ENCODE results near the gene KIF19.

Gene KIF19

GRCh38 chr17:74394275-74394950, 68.4 kb downstream of the KIF19 start:
- no peaks in the 10 kb centered on the region for H3K79me2 ChIP-seq (ENCODE audit: low read length)
- no peaks in the 10 kb centered on the region for H3K9me3 ChIP-seq (ENCODE audit: insufficient read depth, low read length)
- no peaks in the 10 kb centered on the region for H3K4me1 ChIP-seq (ENCODE audit: low read length)
- no peak overlapping the region for H2AFZ ChIP-seq (ENCODE audit: low read depth, low read length)
- H3K9ac ChIP-seq (ENCODE audit: low read length) = no peak overlapping the region
- no peaks in the 10 kb centered on the region for H3K36me3 ChIP-seq (replicated peaks; ENCODE audit: low read depth, low read length)
- no peaks in the 10 kb centered on the region for H4K20me1 ChIP-seq (ENCODE audit: insufficient read depth, low read length)
- TF ChIP-seq EZH2phosphoT487 (IDR thresholded peaks at IDR 0.05; ENCODE audit: low read depth) = no peak
- TF ChIP-seq, protein P1, sequence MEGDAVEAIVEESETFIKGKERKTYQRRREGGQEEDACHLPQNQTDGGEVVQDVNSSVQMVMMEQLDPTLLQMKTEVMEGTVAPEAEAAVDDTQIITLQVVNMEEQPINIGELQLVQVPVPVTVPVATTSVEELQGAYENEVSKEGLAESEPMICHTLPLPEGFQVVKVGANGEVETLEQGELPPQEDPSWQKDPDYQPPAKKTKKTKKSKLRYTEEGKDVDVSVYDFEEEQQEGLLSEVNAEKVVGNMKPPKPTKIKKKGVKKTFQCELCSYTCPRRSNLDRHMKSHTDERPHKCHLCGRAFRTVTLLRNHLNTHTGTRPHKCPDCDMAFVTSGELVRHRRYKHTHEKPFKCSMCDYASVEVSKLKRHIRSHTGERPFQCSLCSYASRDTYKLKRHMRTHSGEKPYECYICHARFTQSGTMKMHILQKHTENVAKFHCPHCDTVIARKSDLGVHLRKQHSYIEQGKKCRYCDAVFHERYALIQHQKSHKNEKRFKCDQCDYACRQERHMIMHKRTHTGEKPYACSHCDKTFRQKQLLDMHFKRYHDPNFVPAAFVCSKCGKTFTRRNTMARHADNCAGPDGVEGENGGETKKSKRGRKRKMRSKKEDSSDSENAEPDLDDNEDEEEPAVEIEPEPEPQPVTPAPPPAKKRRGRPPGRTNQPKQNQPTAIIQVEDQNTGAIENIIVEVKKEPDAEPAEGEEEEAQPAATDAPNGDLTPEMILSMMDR (IDR thresholded peaks at IDR 0.05; ENCODE audit: low read depth, low read length) = no peak
- no peak overlapping the region for H3K4me3 ChIP-seq (ENCODE audit: low read length)
- H3K27ac ChIP-seq (ENCODE audit: low read length) = no peak overlapping the region
- H3K4me2 ChIP-seq (ENCODE audit: low read length) = no peak overlapping the region
- peaks cover 6% of the 10 kb centered on the region; the same call in 1 of the 2 replicates for H3K27me3 ChIP-seq (ENCODE audit: low read depth, low read length)

- no peaks in the 10 kb centered on the region for H3K9me3 ChIP-seq (ENCODE audit: insufficient read depth, low read length)
- H3K79me2 ChIP-seq (ENCODE audit: low read length) = no peaks in the 10 kb centered on the region
- H3K36me3 ChIP-seq (replicated peaks; ENCODE audit: low read depth, low read length) = no peaks in the 10 kb centered on the region
- H3K27me3 ChIP-seq (ENCODE audit: low read depth, low read length) = peaks cover 6% of the 10 kb centered on the region; the same call in 1 of the 2 replicates
- no peak overlapping the region for H3K4me2 ChIP-seq (ENCODE audit: low read length)
- H3K4me3 ChIP-seq (ENCODE audit: low read length) = no peak overlapping the region
- H3K4me1 ChIP-seq (ENCODE audit: low read length) = no peaks in the 10 kb centered on the region
- H4K20me1 ChIP-seq (ENCODE audit: insufficient read depth, low read length) = no peaks in the 10 kb centered on the region
- H2AFZ ChIP-seq (ENCODE audit: low read depth, low read length) = no peak overlapping the region
- H3K9ac ChIP-seq (ENCODE audit: low read length) = no peak overlapping the region
- TF ChIP-seq EZH2phosphoT487 (IDR thresholded peaks at IDR 0.05; ENCODE audit: low read depth) = no peak
- TF ChIP-seq, protein P1 (IDR thresholded peaks at IDR 0.05; ENCODE audit: low read depth, low read length) = no peak
- H3K27ac ChIP-seq (ENCODE audit: low read length) = no peak overlapping the region
Measured at GRCh38 chr17:74394977-74395376, 69.0 kb downstream of the KIF19 start.

DNA sequence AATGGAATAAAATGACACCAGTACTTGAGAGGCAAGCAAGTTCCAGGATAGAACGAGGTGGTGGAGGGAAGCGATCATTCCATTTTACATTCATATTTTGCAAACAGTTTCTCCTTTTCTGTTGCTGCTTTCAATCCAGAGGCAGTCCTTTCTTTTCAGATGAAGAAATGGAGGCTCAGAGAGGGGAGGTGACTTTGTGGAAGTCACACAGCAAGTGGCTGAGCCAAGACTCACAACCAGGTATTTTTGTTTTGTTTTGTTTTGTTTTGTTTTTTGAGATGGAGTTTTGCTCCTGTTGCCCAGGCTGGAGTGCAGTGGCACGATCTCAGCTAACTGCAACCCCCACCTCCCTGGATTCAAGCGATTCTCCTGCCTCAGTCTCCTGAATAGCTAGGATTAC, 70.5 kb downstream of the KIF19 start:
- Histone ChIP-seq H3K4me2 (ENCODE audit: low read length) (no peak overlapping the region), H3K9ac (ENCODE audit: low read length) (no peak overlapping the region), H3K36me3 (replicated peaks; ENCODE audit: low read depth, low read length) (no peaks in the 10 kb centered on the region), H3K9me3 (ENCODE audit: insufficient read depth, low read length) (no peaks in the 10 kb centered on the region), H3K4me3 (ENCODE audit: low read length) (no peak overlapping the region), H3K79me2 (ENCODE audit: low read length) (no peaks in the 10 kb centered on the region), H4K20me1 (ENCODE audit: insufficient read depth, low read length) (no peaks in the 10 kb centered on the region), H3K27me3 (ENCODE audit: low read depth, low read length) (peaks cover 6% of the 10 kb centered on the region; the same call in 1 of the 2 replicates), H2AFZ (ENCODE audit: low read depth, low read length) (no peak overlapping the region), H3K4me1 (ENCODE audit: low read length) (no peaks in the 10 kb centered on the region), H3K27ac (ENCODE audit: low read length) (no peak overlapping the region)
- no peak for TF ChIP-seq EZH2phosphoT487 (IDR thresholded peaks at IDR 0.05; ENCODE audit: low read depth)
- TF ChIP-seq, protein P1 (IDR thresholded peaks at IDR 0.05; ENCODE audit: low read depth, low read length) = no peak

GRCh38 chr17:74402048-74402447, 76.0 kb downstream of the KIF19 start:
- TF ChIP-seq, protein P1 (IDR thresholded peaks at IDR 0.05; ENCODE audit: low read depth, low read length) = no peak
- no peak for TF ChIP-seq EZH2phosphoT487 (IDR thresholded peaks at IDR 0.05; ENCODE audit: low read depth)

More at GRCh38 chr17:74402048-74402447, 76.0 kb downstream of the KIF19 start:
- Histone ChIP-seq H3K9me3 (ENCODE audit: insufficient read depth, low read length) (no peaks in the 10 kb centered on the region), H3K27me3 (ENCODE audit: low read depth, low read length) (peaks cover 9% of the 10 kb centered on the region), H3K27ac (ENCODE audit: low read length) (no peak overlapping the region), H3K36me3 (replicated peaks; ENCODE audit: low read depth, low read length) (no peaks in the 10 kb centered on the region), H3K79me2 (ENCODE audit: low read length) (no peaks in the 10 kb centered on the region), H3K4me3 (ENCODE audit: low read length) (no peak overlapping the region), H3K4me1 (ENCODE audit: low read length) (no peaks in the 10 kb centered on the region), H2AFZ (ENCODE audit: low read depth, low read length) (no peak overlapping the region), H3K9ac (ENCODE audit: low read length) (no peak overlapping the region), H4K20me1 (ENCODE audit: insufficient read depth, low read length) (no peaks in the 10 kb centered on the region), H3K4me2 (ENCODE audit: low read length) (no peak overlapping the region)
